Spinal cord (tissue), 4 donors: Measurements from ENCODE around the gene TIPIN. TPM values are rescaled to one million over a fixed set of nuclear protein-coding genes. Genes with fewer than 3 reads are reported as not detected.

Experiments used
- polyA plus RNA-seq, 2 donors: library from polyadenylated mRNA; unstranded; fragments of 120-200 nt; gene quantifications; one replicate each; pipeline ENCODE4 v1.2.1, GENCODE V29; 2013; ENCODE audit not compliant: insufficient read length in 2 of 2
- small RNA-seq: library from RNA; depleted of rRNA; stranded (forward); fragments of <200 nt; gene quantifications from one replicate; pipeline ENCODE3, GENCODE V24; 2014; ENCODE audit warnings: low replicate concordance
- total RNA-seq, 2 donors: library from RNA; depleted of rRNA in 1 of 2; stranded (reverse); fragments of 120-200 nt in 1 of 2; fragments of >200 nt in 1 of 2; gene quantifications; one replicate each; pipeline versions ENCODE4 v1.2.3 to v1.2.4, GENCODE V29; 2013 to 2014

Gene TIPIN
- total and polyA plus RNA-seq, 4 donors = 10.7 to 17.7 (median 12.8) TPM

Small RNA genes lying within 50 kb of the gene (small RNA-seq; reads per million reads assigned to genes)
- gene RF00019 = not detected
- 6.4 reads per million, percentile 95 among the genes with 10 or more reads in this experiment for gene SCARNA14

Other genes with a start within 250 kb of the TIPIN start
- 1 to 10 TPM; 6.2 to 7.8 TPM for gene MEGF11, start 102.9 kb downstream of the TIPIN start, total RNA-seq
- 10 to 100 TPM; 20.3 TPM for gene MEGF11, start 102.9 kb downstream of the TIPIN start, polyA plus RNA-seq
- 10 to 100 TPM; 46.8 to 54.2 TPM for gene DIS3L, start 63.1 kb downstream of the TIPIN start, total RNA-seq
- 10 to 100 TPM; 43.4 to 45.3 TPM for gene DIS3L, start 63.1 kb downstream of the TIPIN start, polyA plus RNA-seq
- gene MAP2K1, start 30.2 kb upstream of the TIPIN start, total RNA-seq = 10 to 100 TPM; 42.8 to 58.3 TPM
- 100 to 1,000 TPM; 100 to 103 TPM for gene MAP2K1, start 30.2 kb upstream of the TIPIN start, polyA plus RNA-seq
- 10 to 100 TPM; 22.0 to 40.7 TPM for gene SNAPC5, start 141.1 kb upstream of the TIPIN start, total RNA-seq
- gene SNAPC5, start 141.1 kb upstream of the TIPIN start, polyA plus RNA-seq = 10 to 100 TPM; 40.3 to 44.7 TPM
- gene RPL4, start 148.2 kb upstream of the TIPIN start, total RNA-seq = 1,000 to 10,000 TPM; 1,568 to 3,918 TPM
- 1,000 to 10,000 TPM; 2,267 to 2,291 TPM for gene RPL4, start 148.2 kb upstream of the TIPIN start, polyA plus RNA-seq
- 10 to 100 TPM; 17.7 to 19.0 TPM for gene ZWILCH, start 148.6 kb upstream of the TIPIN start, total RNA-seq
- gene ZWILCH, start 148.6 kb upstream of the TIPIN start, polyA plus RNA-seq = 10 to 100 TPM; 20.6 to 22.8 TPM
- gene LCTL, start 209.3 kb upstream of the TIPIN start, total RNA-seq = under 1 TPM; 0.10 to 0.33 TPM
- under 1 TPM; 0.43 to 0.54 TPM for gene LCTL, start 209.3 kb upstream of the TIPIN start, polyA plus RNA-seq